SKM-1 treated with dmso at 0.1 percent for 144 hours (cell line): ENCODE data around the gene MMP13.
A peak's percentile ranks its signal among the peaks of the same experiment; 100 is the strongest.
"Not testable (repeated sequence)": the region's sequence is repeated elsewhere in the genome, so short reads cannot be mapped to it uniquely, and the experiment has no call there.

Source experiments
- DNase-seq: peaks from one replicate; lab custom pipeline; 2025; ENCODE audit not compliant: unreplicated experiment; lab: John Stamatoyannopoulos, UW

MMP13 gene

DNA sequence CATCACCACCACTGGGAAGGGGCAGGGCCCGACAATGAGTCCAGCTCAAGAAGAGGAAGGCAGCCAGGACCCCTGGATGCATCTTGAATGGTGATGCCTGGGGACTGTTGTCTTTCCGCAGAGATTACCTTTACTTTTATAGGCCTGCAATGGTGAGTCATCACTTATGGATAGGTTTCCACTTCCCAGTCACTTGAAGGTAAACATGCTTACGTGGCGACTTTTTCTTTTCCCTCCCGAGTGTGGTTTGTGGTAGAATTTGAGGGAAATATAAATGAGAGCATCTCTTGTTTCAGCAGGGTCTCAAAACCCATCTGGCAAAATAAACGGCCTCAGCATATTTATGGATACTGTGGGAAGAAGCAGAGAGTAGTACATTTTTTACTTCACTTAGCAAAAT, at the start of gene MMP13:
Gene MMP13 (minus strand): TSS at position 109 of the 400 bp plus-strand sequence. CDS start 27 bp downstream, at position 82.
- DNase-seq, result no peak

DNA sequence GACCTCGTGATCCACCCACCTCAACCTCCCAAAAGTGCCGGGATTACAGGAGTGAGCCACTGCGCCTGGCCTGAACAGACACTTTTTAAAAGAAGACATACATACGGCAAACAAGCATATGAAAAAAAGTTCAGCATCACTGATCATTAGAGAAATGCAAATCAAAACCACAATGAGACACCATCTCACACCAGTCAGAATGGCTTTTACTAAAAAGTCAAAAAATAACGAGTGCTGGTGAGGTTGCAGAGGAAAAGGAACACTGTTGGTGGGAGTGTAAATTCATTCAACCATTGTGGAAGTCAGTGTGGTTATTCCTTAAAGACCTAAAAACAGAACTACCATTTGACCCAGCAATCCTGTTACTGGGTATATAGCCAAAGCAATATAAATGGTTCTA, 48.7 kb upstream of the MMP13 start:
- DNase-seq, result not testable (repeated sequence)

DNA sequence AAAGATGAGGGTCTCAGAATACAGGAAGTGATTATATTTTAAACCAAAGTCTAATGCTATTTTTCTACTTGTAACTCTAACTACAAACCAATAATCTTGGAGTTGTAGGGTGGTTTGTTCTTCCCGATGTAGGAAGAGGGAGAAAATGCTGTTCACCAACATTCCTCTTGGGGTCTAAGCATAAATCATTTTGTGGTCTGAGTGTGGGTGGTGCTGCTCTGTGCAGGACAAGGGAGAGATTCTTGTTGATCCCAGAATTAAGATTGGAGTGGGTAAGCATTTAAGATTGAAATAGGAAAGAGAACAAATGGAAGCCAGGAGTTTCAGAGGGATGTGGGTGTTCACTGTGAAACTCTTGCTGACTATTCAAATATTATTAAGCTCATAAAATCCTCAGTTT, 38.6 kb upstream of the MMP13 start:
- no peak for DNase-seq

DNA sequence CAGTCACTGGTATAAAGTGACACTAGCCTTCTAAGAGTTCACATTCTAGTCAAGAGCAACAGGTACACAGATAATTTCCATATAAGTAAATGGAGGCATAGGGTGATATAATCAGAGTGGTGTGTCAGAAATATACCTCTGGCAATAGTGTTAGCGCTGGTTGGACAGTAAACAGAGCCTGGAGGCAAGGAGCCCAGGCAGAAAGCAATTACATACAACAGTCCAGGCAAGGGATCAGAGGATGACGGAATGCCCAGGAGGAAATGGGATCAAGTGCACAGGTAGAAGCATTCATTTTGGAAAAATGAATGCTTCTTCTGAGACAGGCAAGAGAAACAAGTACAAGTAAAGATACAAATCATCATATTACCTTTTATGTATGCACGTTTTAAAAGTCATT, 36.2 kb upstream of the MMP13 start:
- DNase-seq, result no peak

DNA sequence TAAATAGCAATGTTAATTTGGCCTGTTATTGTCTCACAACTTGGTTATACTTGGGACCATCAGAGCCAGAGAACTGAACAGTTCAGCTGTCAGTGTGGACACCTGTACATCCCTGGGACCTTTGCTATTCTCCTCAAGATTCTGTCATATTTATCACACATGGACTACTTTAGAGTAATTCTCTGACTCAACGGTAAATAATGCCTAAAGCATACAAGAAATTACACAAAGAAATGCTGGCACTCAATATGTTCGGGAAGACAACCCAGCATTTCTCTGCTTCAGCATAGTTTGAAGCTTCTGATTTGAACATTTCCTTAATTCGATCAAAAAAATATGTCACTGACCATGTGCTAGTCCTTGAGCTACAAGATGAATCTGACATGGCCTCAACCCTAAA, 34.6 kb upstream of the MMP13 start:
- DNase-seq, result no peak

DNA sequence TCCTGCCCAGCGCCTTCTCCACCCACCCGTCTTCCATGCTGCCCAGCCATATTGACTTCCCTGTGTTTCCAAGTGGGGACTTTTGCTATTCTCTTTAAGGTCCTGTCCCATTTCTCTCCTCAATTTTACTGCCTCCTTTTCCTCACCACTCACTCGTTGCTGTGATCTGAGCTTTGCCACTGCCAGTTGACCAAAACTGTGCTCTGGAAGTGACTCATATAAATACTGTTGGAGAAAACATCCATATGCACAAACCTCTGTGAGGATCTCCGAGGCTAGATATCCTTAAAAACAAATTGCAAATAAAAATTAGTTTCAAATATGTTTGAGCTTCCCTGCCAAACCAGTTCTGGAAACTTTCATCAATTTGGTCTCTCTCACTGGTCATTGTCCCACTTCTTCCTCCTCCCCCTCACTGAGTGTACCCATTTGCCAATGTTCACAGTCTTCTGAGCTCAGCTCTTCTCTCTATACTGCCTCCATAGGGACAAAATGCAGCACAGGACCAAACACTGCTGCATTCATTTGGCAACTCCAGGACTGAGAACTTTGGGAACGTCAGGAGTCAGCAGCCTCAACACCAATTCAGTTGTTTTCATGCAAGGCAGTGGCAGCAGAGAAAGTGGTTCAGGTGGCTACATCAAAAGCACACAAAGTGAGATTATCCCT, 34.0 kb upstream of the MMP13 start:
- DNase-seq, result no peak

DNA sequence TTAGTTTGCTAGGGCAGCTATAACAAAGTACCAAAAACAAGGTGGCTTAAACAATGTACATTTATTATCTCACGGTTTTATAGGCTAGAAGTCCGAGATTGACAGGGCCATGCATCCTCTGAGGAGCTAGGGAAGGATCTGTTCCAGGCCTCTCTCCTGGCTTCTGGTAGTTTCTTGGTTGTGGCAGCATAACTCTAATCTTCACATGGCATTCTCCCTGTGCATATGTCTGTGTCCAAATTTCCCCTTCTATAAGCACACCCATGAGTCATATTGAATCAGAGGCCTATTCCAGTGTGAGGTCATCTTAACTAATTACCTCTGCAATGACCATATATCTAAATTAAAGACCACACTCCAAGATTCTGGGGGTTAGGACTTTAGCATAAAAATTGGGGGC, 31.3 kb upstream of the MMP13 start:
- DNase-seq, result no peak

DNA sequence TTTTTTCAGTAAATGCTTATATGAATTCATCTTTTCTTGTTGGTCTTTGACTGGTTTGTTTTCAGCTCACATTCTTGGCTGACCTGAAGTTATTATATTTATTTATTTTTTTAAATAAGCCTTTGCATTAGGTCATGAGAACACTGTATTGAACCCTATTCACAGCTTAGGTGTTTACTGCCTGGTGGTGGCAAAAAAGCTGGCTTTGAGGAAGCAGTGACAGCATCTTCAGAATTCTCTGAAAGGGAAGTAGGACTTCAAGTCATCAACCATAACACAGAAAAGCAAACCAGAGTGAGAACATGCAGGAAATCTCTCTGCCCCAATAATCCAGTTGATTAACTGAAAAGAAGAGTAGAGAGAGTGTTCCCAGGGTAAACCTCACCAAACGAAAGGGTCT, 30.3 kb upstream of the MMP13 start:
- DNase-seq, result no peak

DNA sequence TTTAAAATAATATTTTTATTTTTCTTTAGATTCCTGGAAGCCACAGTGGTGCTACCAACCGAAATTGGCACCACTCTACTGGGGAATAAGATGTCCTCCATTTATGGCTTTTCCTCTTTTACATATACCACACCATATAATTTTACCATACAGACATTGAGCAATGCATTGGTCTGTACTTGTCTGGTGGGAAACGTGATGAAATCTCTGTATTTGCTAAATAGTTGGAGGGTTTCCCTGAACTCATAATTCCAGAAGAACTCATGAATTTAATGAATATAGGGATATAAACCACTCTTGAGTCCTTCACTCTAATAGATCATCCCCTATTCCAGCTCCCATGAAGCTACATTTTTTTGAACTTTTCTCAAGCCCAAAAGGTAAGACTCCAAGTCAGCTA, 28.0 kb upstream of the MMP13 start:
- no peak for DNase-seq

DNA sequence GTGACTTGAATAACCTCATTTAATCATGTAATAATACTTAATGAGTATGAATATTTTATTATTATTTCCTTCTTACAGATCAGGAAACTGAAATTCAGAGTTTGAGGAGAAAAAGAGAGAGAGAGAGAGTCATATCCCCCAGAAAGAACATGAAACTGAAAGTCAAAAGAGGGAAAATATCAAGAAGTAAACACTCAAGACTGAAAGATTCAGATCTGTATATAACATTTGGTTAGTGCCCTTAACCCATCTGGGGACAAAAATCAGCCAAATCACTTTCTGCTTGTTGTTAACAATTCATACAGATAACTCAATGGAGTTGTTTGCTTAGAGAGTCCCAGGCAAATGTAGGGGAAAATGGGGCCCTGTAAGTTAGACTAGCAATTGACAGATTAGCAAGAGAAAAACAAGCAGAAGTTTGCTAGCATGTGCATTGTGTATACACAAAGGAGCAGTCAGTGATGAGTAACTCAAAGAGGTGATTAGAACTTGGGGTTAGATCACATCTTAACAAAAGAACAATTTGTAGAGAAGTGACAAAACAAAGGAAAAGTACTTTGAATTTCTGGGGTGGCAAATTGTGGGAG, 25.9 kb upstream of the MMP13 start:
- no peak for DNase-seq

DNA sequence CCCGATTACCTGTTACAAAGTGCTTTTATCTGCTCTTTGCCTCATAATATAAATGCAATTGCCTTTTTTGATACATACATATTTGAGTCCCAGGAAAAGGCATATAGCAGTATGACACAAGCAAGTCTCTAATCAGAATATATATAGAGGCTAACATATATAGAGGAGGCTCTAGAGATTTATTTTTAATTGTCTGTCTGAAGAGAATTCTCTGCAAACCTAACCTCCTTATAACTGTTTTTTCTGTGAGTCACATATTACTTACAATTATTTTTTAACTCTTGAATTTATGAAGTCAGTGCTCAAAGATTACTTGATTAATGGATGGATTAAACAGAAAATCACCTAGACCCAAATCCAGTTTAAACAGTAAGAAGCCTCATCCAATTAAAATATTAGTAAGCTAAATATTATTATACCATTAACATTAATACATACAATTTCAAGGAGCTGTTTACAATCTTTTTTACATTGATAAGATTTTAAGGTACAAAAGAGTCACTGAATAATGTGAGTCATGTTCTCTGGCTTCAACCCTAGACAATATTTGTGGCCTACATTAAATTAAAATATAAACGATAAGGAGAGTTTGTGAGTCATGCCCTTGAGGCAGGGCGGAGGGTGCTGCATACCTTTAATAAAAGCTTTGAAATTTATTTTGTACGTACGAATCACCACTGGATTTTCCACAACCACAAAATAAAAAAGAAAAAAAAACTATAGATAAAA, 19.2 kb upstream of the MMP13 start:
- DNase-seq, result no peak

DNA sequence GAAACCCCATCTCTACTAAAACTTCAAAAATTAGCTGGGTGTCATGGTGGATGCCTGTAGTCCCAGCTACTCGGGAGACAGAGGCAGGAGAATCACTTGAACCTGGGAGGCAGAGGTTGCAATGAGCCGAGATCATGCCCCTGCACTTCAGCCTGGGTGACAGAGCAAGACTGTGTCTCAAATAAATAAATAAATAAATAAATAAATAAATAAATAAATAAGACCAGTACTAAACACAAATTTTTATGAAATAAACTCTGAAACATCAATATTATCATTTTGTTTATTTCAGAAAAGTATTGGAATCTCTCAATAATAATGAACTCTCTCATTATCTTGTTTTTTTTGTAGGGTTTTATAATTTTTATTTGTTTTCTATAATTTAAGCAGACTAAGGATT, 18.2 kb upstream of the MMP13 start:
- not testable (repeated sequence) for DNase-seq

DNA sequence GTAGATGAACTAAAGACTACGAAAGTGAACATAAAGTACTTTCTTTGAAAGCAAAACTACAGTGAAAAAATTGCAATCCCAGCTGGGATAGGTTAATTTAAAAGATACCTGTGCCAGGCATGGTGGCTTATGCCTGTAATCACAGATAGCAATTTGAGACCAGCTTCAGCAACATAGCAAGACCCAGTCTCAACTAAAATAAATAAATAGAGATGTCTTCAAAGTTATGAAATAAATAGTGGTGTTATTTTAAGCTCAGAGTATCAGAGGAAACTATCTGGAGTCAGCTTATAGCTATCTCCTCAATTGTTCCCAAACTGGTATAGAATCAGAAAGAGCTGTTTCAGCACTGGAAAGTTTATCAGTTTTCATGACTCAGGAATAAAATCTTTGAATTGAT, 17.3 kb upstream of the MMP13 start:
- DNase-seq, result no peak

DNA sequence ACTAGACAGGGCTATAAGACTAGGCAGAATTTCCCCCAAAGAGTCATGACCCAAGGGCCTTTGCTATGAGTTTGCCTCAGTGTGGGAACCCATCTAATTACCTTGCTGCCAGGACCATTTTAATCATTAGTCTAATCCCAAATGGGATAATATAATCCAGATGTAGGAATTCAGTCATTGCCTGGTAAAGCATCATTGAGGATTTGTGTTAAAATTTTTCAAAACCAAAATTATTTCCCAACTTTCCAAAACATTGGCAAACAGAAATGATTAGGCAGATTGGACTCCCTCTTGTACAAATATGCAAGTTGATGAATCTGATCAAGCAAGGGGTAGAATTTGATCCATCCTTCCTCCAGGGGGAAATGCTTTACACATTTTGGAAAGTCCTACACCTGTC, 16.2 kb upstream of the MMP13 start:
- no peak for DNase-seq

DNA sequence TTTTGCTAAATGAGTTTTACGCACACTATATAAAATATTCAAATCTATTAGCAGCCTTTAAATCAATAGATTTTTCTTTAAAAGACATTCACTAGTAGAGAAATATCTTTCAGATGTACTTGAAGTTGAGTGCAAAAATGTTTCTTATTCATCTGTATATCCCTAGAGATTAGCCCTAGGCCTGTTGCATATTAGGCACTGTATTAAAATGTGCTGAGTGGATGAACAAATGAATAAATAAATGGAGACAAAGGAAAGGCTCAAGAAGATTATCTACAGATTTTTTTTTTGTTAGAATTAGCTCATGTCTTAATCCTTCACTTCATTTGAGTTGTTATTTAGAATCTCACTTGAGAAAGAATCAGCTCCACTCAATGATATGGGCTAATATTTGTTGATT, 12.0 kb upstream of the MMP13 start:
- DNase-seq, result no peak

DNA sequence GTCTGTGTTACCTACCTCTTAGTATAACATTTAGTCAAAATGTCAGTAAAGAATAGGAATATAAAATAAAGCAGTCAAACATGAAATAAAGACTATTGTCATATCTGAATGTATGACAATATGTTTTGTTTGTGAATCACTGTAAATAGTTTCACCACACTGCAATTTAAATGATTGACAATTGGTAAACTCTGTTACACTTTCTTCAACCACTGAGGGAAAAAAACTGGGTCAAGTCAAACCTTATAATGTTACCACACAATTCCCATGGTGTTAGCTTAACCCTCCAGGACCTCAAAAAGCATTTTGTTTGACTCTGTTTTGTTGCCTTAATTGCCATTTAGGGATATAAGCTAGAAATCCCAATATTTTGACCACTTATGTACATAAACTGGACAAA, 10.5 kb upstream of the MMP13 start:
- DNase-seq, result no peak

DNA sequence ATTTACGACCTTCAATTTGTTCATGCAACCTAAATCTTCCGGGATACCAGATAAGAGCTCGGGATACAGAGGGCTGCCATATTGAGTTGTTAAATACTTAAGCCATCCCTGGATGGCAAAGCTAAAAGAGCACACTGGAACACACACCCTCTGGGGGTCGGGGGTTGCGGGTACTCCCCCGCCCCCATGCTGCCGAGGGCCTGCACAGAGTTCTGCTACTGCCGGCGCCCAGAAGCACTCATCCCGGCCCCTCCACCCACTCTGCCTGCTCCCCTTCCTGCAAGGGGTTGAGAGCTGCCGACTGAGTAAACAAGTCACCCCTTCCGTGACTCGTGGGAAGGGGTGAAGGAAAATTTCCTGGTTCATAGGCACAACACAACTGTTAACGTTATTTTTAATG, 9.3 kb upstream of the MMP13 start:
- DNase-seq, result no peak

DNA sequence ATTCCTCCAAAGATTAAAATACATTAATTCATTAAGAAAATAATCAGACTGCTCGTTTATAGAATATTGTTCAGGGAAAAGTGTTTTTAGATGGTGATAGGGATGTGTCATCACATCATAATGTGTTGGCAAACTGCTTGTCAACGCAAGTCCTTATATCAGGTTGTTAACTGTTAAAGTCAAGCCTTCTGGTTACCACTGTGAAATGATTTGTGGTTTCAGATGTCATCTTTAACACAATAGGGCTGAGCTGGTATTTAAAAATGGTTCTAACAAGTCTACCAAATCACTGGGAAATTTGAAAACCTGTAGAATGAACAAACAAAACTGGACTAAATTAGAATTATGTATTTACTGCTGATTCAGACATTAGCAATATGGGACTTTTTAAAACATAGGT, 2.4 kb upstream of the MMP13 start:
- DNase-seq, result no peak

DNA sequence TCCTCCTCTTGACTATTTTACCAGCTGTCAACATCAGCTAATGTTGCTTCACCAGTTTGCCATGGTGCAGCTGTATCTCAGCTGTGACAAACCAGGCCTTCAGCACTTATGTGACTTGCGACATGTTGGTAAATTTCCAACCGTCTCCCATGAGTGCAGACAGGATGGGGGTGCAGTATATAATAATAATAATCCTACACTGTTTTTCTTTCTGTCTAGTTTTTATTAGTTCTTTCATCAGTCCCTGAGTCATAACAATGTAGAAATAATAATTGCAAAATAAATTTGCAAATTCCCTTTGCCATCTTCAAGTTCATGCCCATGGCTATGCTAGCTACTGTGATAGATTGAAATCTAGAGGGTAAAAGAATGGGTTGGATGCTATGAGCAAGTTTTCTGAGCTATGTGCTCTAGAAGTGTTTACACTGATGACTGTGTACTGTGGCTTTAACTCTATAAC, 4.9 kb downstream of the MMP13 start:
- no peak for DNase-seq

DNA sequence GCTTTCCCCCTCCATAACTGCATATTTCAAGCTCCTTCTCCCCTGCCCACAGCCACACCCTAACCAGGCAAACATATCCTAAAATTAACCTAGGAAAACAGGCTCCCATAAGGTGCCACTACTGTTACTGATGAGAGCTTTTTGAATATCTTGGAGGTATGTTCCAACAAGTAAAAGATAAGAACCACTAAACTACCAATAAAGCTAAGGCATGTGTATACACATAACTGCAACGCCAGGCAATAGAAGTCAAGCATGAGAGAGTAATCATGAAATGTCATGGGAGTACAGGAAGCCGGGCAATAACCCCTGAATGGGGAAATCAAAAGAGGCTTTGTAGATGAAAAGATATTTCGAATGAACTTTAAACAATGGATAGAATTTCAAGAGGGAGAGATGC, 9.3 kb downstream of the MMP13 start:
- no peak for DNase-seq

DNA sequence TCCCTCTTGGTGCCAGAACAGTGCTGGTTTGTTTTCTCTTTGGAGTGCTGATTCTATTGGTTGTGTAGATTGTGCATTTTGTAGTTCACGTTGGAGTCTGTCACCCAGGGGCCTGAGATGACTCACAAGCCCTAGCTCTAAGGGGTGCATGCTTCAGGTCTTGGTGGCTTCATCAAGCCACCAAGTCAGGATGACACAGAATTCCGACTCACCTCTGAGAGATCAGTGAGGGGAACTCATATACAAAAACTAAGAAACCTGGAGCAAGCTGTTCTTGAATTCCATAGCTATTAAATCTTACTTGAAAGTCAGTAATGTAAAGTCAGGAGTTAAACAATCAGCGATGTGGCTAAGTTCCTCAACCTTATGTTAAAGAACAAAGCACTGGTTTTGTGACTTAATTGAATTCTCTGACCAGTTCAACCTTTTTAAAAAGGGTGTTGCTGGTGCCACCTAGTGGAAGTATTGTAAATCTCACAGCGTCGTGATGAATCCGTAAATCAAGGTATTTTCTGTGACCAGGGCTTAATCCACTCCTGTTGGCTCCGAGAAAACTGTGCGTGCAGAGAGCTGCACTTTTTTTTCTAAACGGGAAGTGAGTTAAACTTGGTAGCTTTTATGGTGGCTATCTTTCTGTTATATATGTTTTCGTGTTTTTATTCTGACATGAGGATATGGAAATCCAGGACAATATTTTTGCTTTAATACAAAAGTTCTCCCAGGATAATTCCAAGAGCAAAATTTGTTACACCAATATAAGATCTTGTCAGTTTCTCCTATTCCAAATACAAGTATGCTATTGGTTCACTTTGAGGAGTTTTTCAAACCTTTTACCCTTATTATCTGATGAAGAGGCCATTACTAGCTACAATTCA, 14.6 kb downstream of the MMP13 start:
- peak; percentile 67 for DNase-seq
